HepG2 (cell line): Measurements from ENCODE around the gene NKD1. TPM values are rescaled to one million over a fixed set of nuclear protein-coding genes. Genes with fewer than 3 reads are reported as not detected.

Experiments used
- ATF5 ChIP-seq: sonication (generic); formaldehyde crosslinking; IDR thresholded peaks from 2 replicates; pipeline ENCODE4 v1.4.0; 2020; ENCODE audit warnings: mild to moderate bottlenecking, low read depth, missing genetic modification reagents
- ATF6 ChIP-seq: sonication (generic); formaldehyde crosslinking; conservative IDR thresholded peaks from 2 replicates; pipeline ENCODE4 v1.4.0; 2020; ENCODE audit warnings: missing genetic modification reagents
- CERS6 ChIP-seq: sonication (generic); formaldehyde crosslinking; IDR thresholded peaks from 2 replicates; pipeline ENCODE4 v1.5.0; 2020; ENCODE audit warnings: missing genetic modification reagents
- GATAD1 ChIP-seq: IDR thresholded peaks from 2 replicates; pipeline ENCODE4 v1.6.1; 2016; ENCODE audit warnings: missing genetic modification reagents, missing compliant biosample characterization
- HNRNPH1 ChIP-seq: fragments of 200-400 bp; formaldehyde crosslinking; optimal IDR thresholded peaks from 2 replicates; pipeline ENCODE3; 2017; ENCODE audit warnings: mild to moderate bottlenecking, low read depth, low read length
- IRF2 ChIP-seq: IDR thresholded peaks from 2 replicates; pipeline ENCODE4 v1.6.1; 2018; ENCODE audit warnings: missing genetic modification reagents, missing compliant biosample characterization
- KLF12 ChIP-seq: sonication (generic); formaldehyde crosslinking; IDR thresholded peaks from 2 replicates; pipeline ENCODE4 v1.4.0; 2020; ENCODE audit warnings: missing genetic modification reagents, borderline replicate concordance
- NFE2L2 ChIP-seq: fragments of 150-350 bp; IDR thresholded peaks from 2 replicates; pipeline ENCODE4 v1.6.1; 2014; ENCODE audit warnings: low read length
- NKX3-1 ChIP-seq: sonication (generic); formaldehyde crosslinking; IDR thresholded peaks from 2 replicates; pipeline ENCODE4 v1.5.0; 2020; ENCODE audit warnings: missing genetic modification reagents
- PATZ1 ChIP-seq: sonication (generic); formaldehyde crosslinking; IDR thresholded peaks from 2 replicates; pipeline ENCODE4 v1.4.0; 2020; ENCODE audit warnings: missing genetic modification reagents
- PAWR ChIP-seq: sonication (generic); formaldehyde crosslinking; IDR thresholded peaks from 2 replicates; pipeline ENCODE4 v1.4.0; 2020; ENCODE audit warnings: missing genetic modification reagents, mild to moderate bottlenecking, borderline replicate concordance
- PITX1 ChIP-seq: sonication (generic); formaldehyde crosslinking; IDR thresholded peaks from 2 replicates; pipeline ENCODE4 v1.5.1; 2020; ENCODE audit warnings: mild to moderate bottlenecking, missing genetic modification reagents
- RXRA ChIP-seq: sonication (generic); formaldehyde crosslinking; IDR thresholded peaks from 2 replicates; pipeline ENCODE4 v1.5.1; 2020; ENCODE audit warnings: missing genetic modification reagents
- TP53 ChIP-seq: sonication (generic); formaldehyde crosslinking; conservative IDR thresholded peaks from 2 replicates; pipeline ENCODE4 v1.4.0; 2020; ENCODE audit warnings: missing genetic modification reagents
- ZIK1 ChIP-seq: sonication (generic); formaldehyde crosslinking; IDR thresholded peaks from 2 replicates; pipeline ENCODE4 v1.5.0; 2020; ENCODE audit warnings: mild to moderate bottlenecking, low read depth, missing genetic modification reagents, borderline replicate concordance
- ZKSCAN1 ChIP-seq: fragments of 150-350 bp; IDR thresholded peaks from 2 replicates; pipeline ENCODE4 v1.6.1; 2014; ENCODE audit warnings: low read length
- ZNF143 ChIP-seq: sonication (generic); formaldehyde crosslinking; IDR thresholded peaks from 2 replicates; pipeline ENCODE4 v1.4.0; 2020; ENCODE audit warnings: missing genetic modification reagents
- ZNF513 ChIP-seq: sonication (generic); formaldehyde crosslinking; conservative IDR thresholded peaks from 2 replicates; pipeline ENCODE4 v1.5.0; 2020; ENCODE audit warnings: missing genetic modification reagents
- ZNF576 ChIP-seq: sonication (generic); formaldehyde crosslinking; IDR thresholded peaks from 2 replicates; pipeline ENCODE4 v1.4.0; 2020; ENCODE audit warnings: mild to moderate bottlenecking, missing genetic modification reagents
- ZNF691 ChIP-seq: sonication (generic); formaldehyde crosslinking; IDR thresholded peaks from 2 replicates; pipeline ENCODE4 v1.4.0; 2020; ENCODE audit warnings: missing genetic modification reagents, low read depth, mild to moderate bottlenecking, borderline replicate concordance
- polyA plus RNA-seq, 8 experiments: library from polyadenylated mRNA; depleted of rRNA in 3 of 8; stranded (reverse) in 7 of 8; unstranded in 1 of 8; fragments of >200 nt; fragmentation: Illumina TruSeq in 4 of 8; extraction: Trizol in 4 of 8; gene quantifications; 2 replicates each; pipeline versions ENCODE4 v1.2.1 to v1.2.3, GENCODE V29; 2011 to 2016; ENCODE audit warnings: low read depth in 4 of 8, missing spikeins in 1 of 8, mixed read lengths in 1 of 8; ENCODE audit not compliant: insufficient read depth in 1 of 8
- total RNA-seq, 5 experiments: library from RNA; depleted of rRNA; stranded (reverse); fragments of >200 nt; fragmentation: Illumina TruSeq; extraction: Trizol; gene quantifications; 2 replicates each; pipeline ENCODE4 v1.2.3, GENCODE V29; 2016; ENCODE audit warnings: low read depth in 1 of 5

NKD1 gene
- total and polyA plus RNA-seq, 2 of the 13 experiments (the other 11 are each of a cell fraction or from before 2014, with no cell fraction given), result 70.4 to 121 TPM

- peak; percentile 86 for TF ChIP-seq PATZ1 (CRISPR knock-in tag)
- no peak for TF ChIP-seq CERS6
- no peak for TF ChIP-seq PITX1 (CRISPR knock-in tag)
- TF ChIP-seq ZNF513 (CRISPR knock-in tag), result no peak
- TF ChIP-seq ZIK1, result no peak
- TF ChIP-seq GATAD1 (CRISPR knock-in tag), result 0 out of 2 replicates have a peak, but pooled peaks have one; percentile 6
- no peak for TF ChIP-seq ATF5 (CRISPR knock-in tag)
- TF ChIP-seq TP53, result no peak
- TF ChIP-seq ZNF691 (CRISPR knock-in tag), result 0 out of 2 replicates have a peak, but pooled peaks have one; percentile 30
- TF ChIP-seq PAWR (CRISPR knock-in tag), result no peak
- TF ChIP-seq IRF2, result no peak; the same call in 1 of the 2 replicates
- TF ChIP-seq NKX3-1 (CRISPR knock-in tag), result no peak
- no peak for TF ChIP-seq KLF12 (CRISPR knock-in tag)
- TF ChIP-seq ZNF143 (CRISPR knock-in tag), result no peak
- TF ChIP-seq ZKSCAN1, result no peak
- TF ChIP-seq HNRNPH1, result no peak
- peak; percentile 72; the same call in 1 of the 2 replicates for TF ChIP-seq RXRA (CRISPR knock-in tag)
- TF ChIP-seq ATF6, result no peak
- TF ChIP-seq NFE2L2, result no peak
- TF ChIP-seq ZNF576 (CRISPR knock-in tag), result no peak
Measured at GRCh38 chr16:50616883-50617645, 68.9 kb downstream of the NKD1 start (continued).
